Stimulated activated CD4-positive, alpha-beta T cell treated with anti-CD3 and anti-CD28 coated beads, Interleukin-15, amount 100 ng/mL, for 24 hours (primary cell): ENCODE measurements around the gene TPTE2.
"Not testable (repeated sequence)": the region's sequence is repeated elsewhere in the genome, so short reads cannot be mapped to it uniquely, and the experiment has no call there.

ENCODE experiments used
- DNase-seq: peaks from one replicate; pipeline ENCODE4 v3.0.0-alpha.2; 2020

Gene TPTE2

DNA sequence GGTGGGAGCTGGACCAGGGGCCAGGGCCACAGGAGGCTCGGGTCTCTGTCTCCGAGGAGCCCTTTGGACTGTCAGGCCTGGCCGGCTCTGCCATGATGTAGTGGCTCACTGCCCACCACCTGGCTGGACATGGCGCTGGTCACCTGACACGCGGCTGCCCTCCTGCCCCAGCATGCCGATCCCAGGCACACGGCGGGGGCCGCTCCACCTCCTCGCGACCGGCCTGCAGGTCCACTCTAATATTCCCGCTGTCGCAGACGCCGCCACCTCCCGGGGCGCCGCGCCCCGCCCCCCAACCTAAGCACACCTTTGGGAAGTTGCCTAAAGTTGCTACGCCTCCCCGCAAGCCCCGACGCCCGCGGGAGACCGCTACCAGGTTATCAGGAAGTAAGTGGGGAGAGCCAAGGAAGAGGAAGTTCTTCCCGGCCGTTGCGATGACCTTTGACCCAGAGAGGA lies at the start of gene TPTE2:
Gene TPTE2, minus strand, starts transcription at position 406 of the 456 bp plus-strand sequence. CDS start 58,298 bp downstream, outside the sequence.
- DNase-seq: not testable (repeated sequence)

- DNase-seq: no peak
These were observed 46.3 kb upstream of the TPTE2 start for GRCh38 chr13:19607523-19608078.

GRCh38 chr13:19606737-19607136 lies 45.4 kb upstream of the TPTE2 start:
- no peak for DNase-seq

DNA sequence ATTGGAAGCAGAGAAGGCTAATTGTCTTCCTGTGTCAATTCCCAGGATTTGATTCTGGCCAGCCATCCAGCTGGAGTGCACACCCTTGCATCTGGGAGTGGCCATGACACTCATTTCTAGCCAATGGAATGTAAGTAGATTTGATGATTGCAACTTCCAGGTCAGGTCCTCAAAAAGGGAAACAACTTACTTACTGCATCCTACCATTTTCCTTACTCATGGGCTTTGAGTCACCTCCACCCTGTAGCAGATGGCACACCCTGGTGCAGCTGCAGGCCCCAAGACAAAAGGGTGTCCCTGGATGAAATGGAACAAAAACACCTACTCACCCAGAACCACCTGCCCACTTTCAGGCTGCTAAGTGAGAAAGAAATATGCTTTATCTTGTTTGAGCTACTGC lies 44.8 kb upstream of the TPTE2 start:
- no peak for DNase-seq

GRCh38 chr13:19605161-19605955 lies 44.0 kb upstream of the TPTE2 start:
- DNase-seq: no peak

- DNase-seq: no peak
These were observed 43.0 kb upstream of the TPTE2 start for GRCh38 chr13:19604306-19604705.

GRCh38 chr13:19601749-19602725 lies 40.7 kb upstream of the TPTE2 start:
- DNase-seq: peak; percentile 67

DNA sequence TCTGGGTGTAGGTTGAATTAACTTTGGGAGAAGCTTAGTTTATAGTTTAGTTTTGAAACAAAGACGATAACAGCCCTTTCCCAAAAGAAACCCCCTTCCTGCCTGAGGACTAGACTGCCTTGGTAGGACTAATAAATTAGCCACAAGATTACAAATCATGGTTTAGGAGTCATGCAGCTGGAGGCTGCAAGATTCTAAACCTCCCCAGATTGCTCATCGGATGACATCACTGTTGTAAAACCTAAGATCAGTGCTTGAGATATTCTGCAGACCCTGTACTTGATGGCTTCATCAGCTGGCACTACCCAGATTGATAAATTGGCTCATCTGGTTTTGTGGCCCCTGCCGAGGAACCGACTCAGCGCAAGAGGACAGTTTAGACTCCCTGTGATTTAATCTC lies 36.2 kb upstream of the TPTE2 start:
- no peak for DNase-seq

- no peak for DNase-seq
These were observed 35.6 kb upstream of the TPTE2 start for GRCh38 chr13:19596960-19597361.

GRCh38 chr13:19596086-19596485 lies 34.8 kb upstream of the TPTE2 start:
- DNase-seq: no peak

- no peak for DNase-seq
These were observed 31.4 kb upstream of the TPTE2 start for GRCh38 chr13:19592657-19593180.

GRCh38 chr13:19591864-19592263 lies 30.5 kb upstream of the TPTE2 start:
- no peak for DNase-seq

GRCh38 chr13:19590423-19590822 lies 29.1 kb upstream of the TPTE2 start:
- no peak for DNase-seq

- no peak for DNase-seq
These were observed 28.0 kb upstream of the TPTE2 start for GRCh38 chr13:19589312-19589711.

DNA sequence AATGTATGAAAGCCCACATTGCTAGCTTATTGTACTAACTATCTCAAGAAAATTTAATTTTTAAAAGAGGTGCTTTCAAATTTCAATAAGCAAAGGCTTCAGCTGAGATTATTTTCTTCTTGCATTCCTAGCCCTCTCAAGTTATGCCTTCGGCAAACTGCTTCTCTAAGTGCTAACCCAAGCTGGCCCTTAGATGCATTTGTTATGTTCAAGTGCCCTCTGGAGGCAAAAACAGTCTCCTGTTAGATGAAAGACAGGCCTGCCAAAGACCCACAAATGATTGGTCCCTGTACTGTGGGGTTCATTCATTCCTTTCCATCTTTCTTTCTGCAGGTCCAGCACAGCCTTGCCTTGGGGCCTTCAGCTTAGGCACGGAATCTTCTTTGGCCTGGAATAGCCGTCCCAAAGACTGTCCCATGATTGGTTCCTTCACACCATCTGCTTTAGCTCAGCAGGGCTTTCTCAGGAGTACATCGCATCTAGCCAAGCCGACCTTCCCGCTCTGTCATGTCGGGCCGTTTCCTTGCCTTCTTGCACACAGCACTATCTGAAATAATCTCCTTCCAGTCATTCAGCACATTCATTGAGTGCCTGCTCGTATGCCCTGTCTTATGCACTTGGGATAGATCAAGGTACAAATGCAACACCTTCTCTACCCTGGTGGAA lies 26.4 kb upstream of the TPTE2 start:
- peak; percentile 27 for DNase-seq

GRCh38 chr13:19586904-19587634 lies 25.7 kb upstream of the TPTE2 start:
- DNase-seq: peak; percentile 88

GRCh38 chr13:19581675-19582074 lies 20.3 kb upstream of the TPTE2 start:
- DNase-seq: no peak

DNA sequence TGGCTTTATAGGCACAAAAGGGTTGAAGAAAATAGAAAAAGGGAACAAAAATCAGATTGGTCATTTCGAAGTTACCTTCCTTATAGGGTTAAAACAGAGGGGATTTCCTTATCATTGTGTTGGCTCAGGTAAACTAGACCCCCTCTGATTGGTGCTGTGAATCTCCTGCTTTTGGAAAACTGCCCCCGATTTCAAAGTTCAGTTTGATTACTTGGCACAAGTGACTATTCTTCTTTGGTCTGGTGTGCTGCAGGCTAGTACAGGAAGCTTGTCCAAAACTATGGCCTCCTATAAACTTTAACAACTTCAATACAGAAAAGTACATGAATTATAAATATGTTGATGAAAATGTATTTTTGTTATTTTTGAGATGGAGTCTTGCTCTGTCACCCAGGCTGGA lies 13.9 kb upstream of the TPTE2 start:
- no peak for DNase-seq

DNA sequence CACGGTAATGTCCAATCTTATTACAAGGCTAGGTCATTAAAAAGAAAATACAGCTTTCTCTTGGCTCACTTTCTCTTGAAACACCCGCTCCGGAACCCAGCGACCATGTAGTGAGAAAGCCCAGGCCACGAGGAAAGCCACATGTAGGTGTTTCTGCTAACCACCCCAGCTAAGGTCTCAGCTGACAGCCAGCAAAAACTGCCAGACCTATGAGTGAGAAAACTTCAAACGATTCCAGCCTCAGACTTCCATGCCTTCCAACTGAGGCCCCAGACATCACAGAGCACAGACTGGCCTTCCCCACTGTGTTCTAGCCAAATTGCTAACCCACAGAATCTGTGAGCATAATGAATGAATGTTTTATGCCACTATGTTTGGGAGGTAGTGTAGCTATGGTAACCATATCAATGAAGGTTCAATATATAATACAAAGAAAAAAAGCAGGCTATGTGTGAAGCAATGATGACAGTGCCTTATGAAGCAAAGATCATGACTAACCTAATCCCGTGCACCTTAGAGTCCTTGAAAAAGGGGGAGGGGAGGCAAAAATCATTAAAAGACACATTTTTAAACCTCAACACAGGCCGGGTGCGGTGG lies 11.9 kb upstream of the TPTE2 start:
- no peak for DNase-seq

GRCh38 chr13:19572280-19572679 lies 10.9 kb upstream of the TPTE2 start:
- DNase-seq: no peak

DNA sequence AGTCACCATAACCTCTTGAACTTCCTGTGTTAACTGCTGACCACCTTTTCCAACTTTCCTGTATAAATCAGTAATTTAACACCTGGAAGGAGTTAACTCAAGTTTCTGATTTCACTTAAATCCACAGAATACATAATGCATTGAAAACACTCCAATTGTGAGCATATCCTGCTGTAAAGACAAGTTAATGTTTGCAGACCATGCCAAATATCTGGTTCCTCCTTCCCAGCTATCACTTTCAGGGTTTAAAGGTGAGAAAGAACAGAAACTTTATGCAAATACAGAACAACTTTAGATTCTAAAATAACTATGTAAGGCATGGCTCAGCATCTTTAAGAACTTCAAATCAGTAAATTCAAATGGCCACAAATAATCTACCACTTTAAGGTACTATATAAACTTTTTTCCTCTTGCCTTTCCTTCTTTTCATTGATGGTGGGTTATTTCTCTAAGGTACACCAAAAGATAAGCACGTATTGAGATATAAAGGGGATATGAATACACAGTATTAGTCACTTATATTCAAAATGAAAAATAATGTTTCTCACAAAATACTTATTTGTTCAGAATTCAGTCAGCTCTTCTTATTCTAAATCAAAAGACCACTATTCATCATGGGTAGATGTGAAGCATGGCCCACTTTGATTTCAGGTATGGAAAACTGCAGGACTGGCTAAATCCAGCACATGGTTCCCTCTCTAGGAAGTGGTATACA lies 6.6 kb upstream of the TPTE2 start:
- DNase-seq: no peak
